Upper lobe of right lung (tissue), 1 donor: Measurements from ENCODE around the gene CMIP. TPM values are rescaled to one million over a fixed set of nuclear protein-coding genes. Genes with fewer than 3 reads are reported as not detected.
A peak's percentile ranks its signal among the peaks of the same experiment; 100 is the strongest.

ENCODE experiments used
- ATAC-seq: fragments of 200-7000 bp; cut with Tn5 transposase; one replicate; pipeline ENCODE4 v1.9.1; 2020; ENCODE audit warnings: mild to moderate bottlenecking, moderate library complexity
- DNase-seq: peaks from one replicate; pipeline ENCODE4 v3.0.0-alpha.2; 2020
- H3K27ac ChIP-seq: fragments of 200-600 bp; one replicate; pipeline ENCODE4 v1.8.0; 2022
- H3K27me3 ChIP-seq: fragments of 200-600 bp; one replicate; pipeline ENCODE4 v1.8.0; 2022; ENCODE audit warnings: mild to moderate bottlenecking
- H3K36me3 ChIP-seq: fragments of 200-600 bp; one replicate; pipeline ENCODE4 v1.8.0; 2022
- H3K4me1 ChIP-seq: fragments of 200-600 bp; one replicate; pipeline ENCODE4 v1.8.0; 2022
- H3K4me3 ChIP-seq: fragments of 200-600 bp; one replicate; pipeline ENCODE4 v1.8.0; 2022; ENCODE audit warnings: mild to moderate bottlenecking
- H3K9me3 ChIP-seq: fragments of 200-600 bp; one replicate; pipeline ENCODE4 v1.8.0; 2022
- CTCF ChIP-seq: fragments of 200-600 bp; IDR thresholded peaks from one replicate; pipeline ENCODE4 v1.8.0; 2022; ENCODE audit warnings: antibody characterized with exemption
- intact Hi-C: fragments of 100-400 bp; cut with DNase I; formaldehyde crosslinking; loops from one replicate; pipeline ENCODE4 v1.11.0; 2022
- total RNA-seq: library from RNA; stranded (reverse); fragmentation: NEBNext Ultra II Directional; extraction: Animal tissue kit (Norgen Biotek cat#: 25700); gene quantifications from one replicate; pipeline ENCODE4 v1.2.1, GENCODE V29; 2021
- donor health status: DM: no; HTN: yes; CAD: no; lungs with severe emphysema.

CMIP gene
- total RNA-seq, 1 donor from 2014 or later = 73.8 TPM

DNA sequence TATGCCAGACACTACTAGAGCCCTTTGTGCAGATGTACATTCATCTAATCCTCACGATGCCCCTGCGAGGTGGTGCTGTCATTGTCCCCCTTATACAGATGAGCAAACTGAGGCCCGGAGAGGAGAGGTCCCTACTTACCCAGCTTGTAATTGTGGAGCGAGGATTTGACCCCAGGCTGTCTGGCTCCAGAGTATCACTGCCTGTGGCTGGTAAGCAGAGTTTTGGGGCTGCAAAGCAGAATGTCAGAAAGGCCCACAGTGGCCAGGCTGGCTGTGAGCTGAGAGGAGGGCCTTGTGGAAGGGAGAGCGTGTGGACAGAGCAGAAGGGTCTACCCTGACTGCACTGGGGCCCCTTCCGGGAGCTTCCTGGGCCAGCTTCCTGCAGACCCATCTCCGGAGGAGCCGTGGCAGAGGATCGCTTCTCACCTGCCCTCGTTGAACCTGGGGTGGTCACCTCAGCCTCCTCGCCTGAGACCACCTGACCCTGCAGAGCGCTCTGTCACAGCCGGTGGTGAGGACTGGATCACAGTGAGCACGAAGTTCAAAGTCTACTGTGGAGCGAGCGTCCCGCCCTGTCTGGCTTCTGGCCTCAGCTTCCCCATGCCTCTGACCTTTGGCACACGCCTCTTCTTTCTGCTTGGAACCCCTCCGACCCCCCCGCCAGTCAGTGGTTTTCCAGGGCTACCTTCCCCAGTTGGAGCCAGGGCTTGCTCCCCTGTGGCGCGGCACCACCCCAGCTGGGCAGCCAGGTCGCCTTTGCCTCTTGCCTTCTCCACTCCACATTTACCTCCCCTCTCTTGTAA, 12.1 kb downstream of the CMIP start:
- peak; percentile 47 for ATAC-seq
- Histone ChIP-seq H3K4me3 (no peak overlapping the region), H3K9me3 (no peaks in the 10 kb centered on the region), H3K4me1 (peaks cover 55% of the 10 kb centered on the region), H3K27ac (no peak overlapping the region), H3K27me3 (no peaks in the 10 kb centered on the region), H3K36me3 (peaks cover 6% of the 10 kb centered on the region)
- no peak for DNase-seq
- no peak for TF ChIP-seq CTCF
- intact Hi-C loops = no loop called here

- no peak overlapping the region for H3K27ac ChIP-seq
- TF ChIP-seq CTCF = no peak
- intact Hi-C loops = no loop called here
- H3K36me3 ChIP-seq = peaks cover 6% of the 10 kb centered on the region
- no peak overlapping the region for H3K4me3 ChIP-seq
- ATAC-seq (peak; percentile 71), DNase-seq (no peak)
- H3K9me3 ChIP-seq = no peaks in the 10 kb centered on the region
- H3K27me3 ChIP-seq = no peaks in the 10 kb centered on the region
- peaks cover 55% of the 10 kb centered on the region for H3K4me1 ChIP-seq
Measured at GRCh38 chr16:81457326-81458133, 12.9 kb downstream of the CMIP start.

- no peaks in the 10 kb centered on the region for H3K9me3 ChIP-seq
- H3K27me3 ChIP-seq = no peaks in the 10 kb centered on the region
- H3K4me1 ChIP-seq = peaks cover 52% of the 10 kb centered on the region
- no peak for TF ChIP-seq CTCF
- no peak for DNase-seq
- intact Hi-C loops = no loop called here
- no peak for ATAC-seq
- H3K36me3 ChIP-seq = peaks cover 6% of the 10 kb centered on the region
- H3K27ac ChIP-seq = no peak overlapping the region
- no peak overlapping the region for H3K4me3 ChIP-seq
Measured at GRCh38 chr16:81458149-81458669, 13.6 kb downstream of the CMIP start.

GRCh38 chr16:81458827-81459598, 14.4 kb downstream of the CMIP start:
- TF ChIP-seq CTCF = no peak
- no peak overlapping the region for H3K27ac ChIP-seq
- H3K4me3 ChIP-seq = no peak overlapping the region
- peaks cover 6% of the 10 kb centered on the region for H3K36me3 ChIP-seq
- peaks cover 51% of the 10 kb centered on the region for H3K4me1 ChIP-seq
- no peak for ATAC-seq
- no peak for DNase-seq
- H3K27me3 ChIP-seq = no peaks in the 10 kb centered on the region
- intact Hi-C loops = no loop called here
- H3K9me3 ChIP-seq = no peaks in the 10 kb centered on the region

GRCh38 chr16:81460075-81460474, 15.5 kb downstream of the CMIP start:
- peaks cover 6% of the 10 kb centered on the region for H3K36me3 ChIP-seq
- no peaks in the 10 kb centered on the region for H3K9me3 ChIP-seq
- TF ChIP-seq CTCF = no peak
- no peak overlapping the region for H3K4me3 ChIP-seq
- no peak for DNase-seq
- H3K4me1 ChIP-seq = peaks cover 56% of the 10 kb centered on the region
- ATAC-seq = no peak
- H3K27ac ChIP-seq = no peak overlapping the region
- intact Hi-C loops = no loop called here
- H3K27me3 ChIP-seq = no peaks in the 10 kb centered on the region
